ENCODE results near the gene CCDC87.

The CCDC87 gene

DNA sequence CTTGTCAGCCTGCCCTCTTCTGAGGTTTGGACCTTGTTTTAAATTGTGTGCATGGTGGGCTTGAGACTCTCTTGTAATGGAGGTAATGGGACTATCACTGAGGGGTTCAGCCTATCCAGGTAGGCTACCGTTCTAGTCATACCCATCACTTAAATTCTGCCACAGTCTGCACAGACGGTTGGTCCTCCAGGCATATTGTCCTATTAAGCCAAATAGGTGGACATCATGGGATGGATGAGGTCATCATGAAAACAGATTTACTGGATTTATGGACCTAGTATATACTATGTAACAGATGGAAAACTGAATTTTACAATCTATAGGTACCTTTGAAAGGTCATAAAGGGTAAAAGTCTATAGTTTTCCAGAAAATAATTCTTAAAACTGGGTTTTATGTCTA is 36.5 kb upstream of the CCDC87 start:
- Histone ChIP-seq H3K4me3 (ENCODE audit: low read length) (no peak overlapping the region), H3K36me3 (ENCODE audit: insufficient read depth, low read depth, low read length) (peaks cover 95% of the 10 kb centered on the region), H3K4me1 (ENCODE audit: insufficient read depth, low read length) (no peaks in the 10 kb centered on the region), H3K27me3 (ENCODE audit: insufficient read depth, low read length) (no peaks in the 10 kb centered on the region), H3K9me3 (ENCODE audit: insufficient read depth, low read depth, low read length) (no peaks in the 10 kb centered on the region), H3K9ac (ENCODE audit: low read depth, low read length) (no peak overlapping the region), H3K27ac (ENCODE audit: low read length) (no peak overlapping the region)

DNA sequence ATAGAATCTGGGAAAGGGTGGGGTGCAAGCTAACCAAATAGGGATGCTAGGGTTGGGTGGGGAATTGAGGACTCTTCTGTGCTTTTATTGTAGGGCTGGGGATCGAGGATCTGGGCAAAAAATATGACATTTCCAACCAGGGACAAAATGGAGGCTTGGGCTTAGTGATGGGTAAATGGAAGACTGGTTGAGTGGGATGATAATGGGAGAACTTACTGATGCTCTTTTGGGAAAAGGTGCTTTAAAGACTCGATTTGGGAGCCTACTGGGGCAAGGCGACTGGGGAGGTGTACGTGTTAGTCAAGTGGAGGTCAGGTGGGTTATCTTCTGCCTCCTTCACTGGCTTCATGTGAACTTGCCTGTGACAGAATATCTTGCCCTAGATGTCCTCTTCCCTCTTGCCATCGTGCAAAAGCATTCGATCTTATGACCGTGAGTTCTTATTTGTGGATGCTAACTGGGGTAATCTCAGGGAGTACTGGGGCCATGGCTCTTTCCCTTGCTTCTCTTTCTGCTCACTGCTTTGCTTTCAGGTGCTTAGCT is 35.3 kb upstream of the CCDC87 start:
- no peaks in the 10 kb centered on the region for H3K9me3 ChIP-seq (ENCODE audit: insufficient read depth, low read depth, low read length)
- no peaks in the 10 kb centered on the region for H3K27me3 ChIP-seq (ENCODE audit: insufficient read depth, low read length)
- H3K4me1 ChIP-seq (ENCODE audit: insufficient read depth, low read length), result no peaks in the 10 kb centered on the region
- no peak overlapping the region for H3K4me3 ChIP-seq (ENCODE audit: low read length)
- no peak overlapping the region for H3K27ac ChIP-seq (ENCODE audit: low read length)
- H3K9ac ChIP-seq (ENCODE audit: low read depth, low read length), result no peak overlapping the region
- H3K36me3 ChIP-seq (ENCODE audit: insufficient read depth, low read depth, low read length), result peaks cover 98% of the 10 kb centered on the region

DNA sequence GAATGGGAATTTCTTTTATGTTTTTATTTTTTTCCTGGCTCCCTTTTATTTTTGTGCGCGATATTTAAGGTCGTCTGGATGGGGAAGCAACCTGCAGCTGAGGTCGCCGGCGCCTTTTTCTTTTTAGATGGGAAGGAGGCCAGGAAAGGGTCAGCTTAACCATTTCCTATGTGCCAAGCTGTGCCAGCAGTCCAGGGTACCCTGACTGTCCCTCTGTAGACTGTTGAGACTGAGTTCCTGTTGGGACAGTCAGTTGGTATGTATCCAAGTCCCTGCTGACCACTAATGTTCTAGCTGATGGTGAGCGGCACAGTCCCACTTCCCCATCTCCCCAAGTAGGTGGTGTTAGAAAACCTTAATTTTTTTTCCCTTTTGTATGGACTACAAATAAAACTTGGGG is 34.1 kb upstream of the CCDC87 start:
- Histone ChIP-seq H3K9ac (ENCODE audit: low read depth, low read length) (no peak overlapping the region), H3K9me3 (ENCODE audit: insufficient read depth, low read depth, low read length) (no peaks in the 10 kb centered on the region), H3K4me3 (ENCODE audit: low read length) (no peak overlapping the region), H3K27me3 (ENCODE audit: insufficient read depth, low read length) (no peaks in the 10 kb centered on the region), H3K4me1 (ENCODE audit: insufficient read depth, low read length) (no peaks in the 10 kb centered on the region), H3K27ac (ENCODE audit: low read length) (no peak overlapping the region), H3K36me3 (ENCODE audit: insufficient read depth, low read depth, low read length) (peaks cover 99% of the 10 kb centered on the region)

DNA sequence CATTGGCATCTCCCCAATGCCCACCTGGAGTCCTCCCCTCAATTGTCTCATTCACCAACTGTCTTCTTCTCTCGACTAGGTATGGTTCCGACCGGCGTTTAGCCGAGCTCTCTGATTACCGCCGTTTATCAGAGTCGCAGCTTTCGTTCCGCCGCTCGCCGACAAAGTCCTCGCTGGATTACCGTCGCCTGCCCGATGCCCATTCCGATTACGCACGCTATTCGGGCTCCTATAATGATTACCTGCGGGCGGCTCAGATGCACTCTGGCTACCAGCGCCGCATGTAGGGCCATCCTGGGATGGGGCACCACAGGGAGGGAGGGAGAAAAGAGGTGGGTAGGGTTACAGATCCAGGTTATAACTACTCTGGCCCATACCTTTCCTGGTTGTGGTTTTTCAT is 33.5 kb upstream of the CCDC87 start:
- no peak overlapping the region for H3K4me3 ChIP-seq (ENCODE audit: low read length)
- no peaks in the 10 kb centered on the region for H3K9me3 ChIP-seq (ENCODE audit: insufficient read depth, low read depth, low read length)
- H3K36me3 ChIP-seq (ENCODE audit: insufficient read depth, low read depth, low read length), result peaks cover 99% of the 10 kb centered on the region
- no peaks in the 10 kb centered on the region for H3K4me1 ChIP-seq (ENCODE audit: insufficient read depth, low read length)
- H3K27ac ChIP-seq (ENCODE audit: low read length), result no peak overlapping the region
- no peaks in the 10 kb centered on the region for H3K27me3 ChIP-seq (ENCODE audit: insufficient read depth, low read length)
- H3K9ac ChIP-seq (ENCODE audit: low read depth, low read length), result no peak overlapping the region

DNA sequence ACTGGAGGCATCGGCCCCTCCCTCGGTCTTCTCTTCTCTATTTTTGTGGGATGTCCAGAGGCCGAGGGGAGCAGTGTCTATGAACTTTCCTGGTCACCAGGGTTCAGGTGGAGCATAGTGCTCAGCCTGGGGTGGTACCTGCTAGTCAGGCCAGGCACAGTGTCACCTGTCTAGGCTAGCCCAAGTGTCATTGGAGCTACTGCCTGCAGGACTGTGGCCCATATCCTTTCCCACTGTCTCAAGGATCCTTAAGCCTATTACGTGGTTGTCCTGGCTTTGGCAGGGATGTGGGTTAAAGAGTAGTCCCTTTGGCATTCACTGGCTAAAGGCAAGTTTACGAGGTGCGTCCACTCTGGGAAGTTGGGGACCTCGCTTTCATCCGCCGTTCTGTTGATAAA is 32.9 kb upstream of the CCDC87 start:
- H3K36me3 ChIP-seq (ENCODE audit: insufficient read depth, low read depth, low read length), result peaks cover 98% of the 10 kb centered on the region
- no peak overlapping the region for H3K9ac ChIP-seq (ENCODE audit: low read depth, low read length)
- no peaks in the 10 kb centered on the region for H3K27me3 ChIP-seq (ENCODE audit: insufficient read depth, low read length)
- H3K4me3 ChIP-seq (ENCODE audit: low read length), result no peak overlapping the region
- no peak overlapping the region for H3K27ac ChIP-seq (ENCODE audit: low read length)
- peaks cover 5% of the 10 kb centered on the region; the same call in 1 of the 2 replicates for H3K4me1 ChIP-seq (ENCODE audit: insufficient read depth, low read length)
- no peaks in the 10 kb centered on the region for H3K9me3 ChIP-seq (ENCODE audit: insufficient read depth, low read depth, low read length)

DNA sequence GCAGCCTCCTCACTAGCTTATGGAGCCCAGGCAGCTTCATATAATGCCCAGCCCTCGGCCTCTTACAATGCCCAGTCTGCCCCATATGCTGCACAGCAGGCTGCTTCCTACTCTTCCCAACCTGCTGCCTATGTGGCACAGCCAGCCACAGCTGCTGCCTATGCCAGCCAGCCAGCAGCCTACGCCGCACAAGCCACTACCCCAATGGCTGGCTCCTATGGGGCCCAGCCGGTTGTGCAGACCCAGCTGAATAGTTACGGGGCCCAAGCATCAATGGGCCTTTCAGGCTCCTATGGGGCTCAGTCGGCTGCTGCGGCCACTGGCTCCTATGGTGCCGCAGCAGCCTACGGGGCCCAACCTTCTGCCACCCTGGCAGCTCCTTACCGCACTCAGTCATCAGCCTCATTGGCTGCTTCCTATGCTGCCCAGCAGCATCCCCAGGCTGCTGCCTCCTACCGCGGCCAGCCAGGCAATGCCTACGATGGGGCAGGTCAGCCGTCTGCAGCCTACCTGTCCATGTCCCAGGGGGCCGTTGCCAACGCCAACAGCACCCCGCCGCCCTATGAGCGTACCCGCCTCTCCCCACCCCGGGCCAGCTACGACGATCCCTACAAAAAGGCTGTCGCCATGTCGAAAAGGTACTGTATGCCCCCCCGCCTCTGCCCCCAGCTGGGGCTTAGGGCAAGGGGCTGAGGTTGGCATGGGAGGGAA is 32.3 kb upstream of the CCDC87 start:
- Histone ChIP-seq H3K9me3 (ENCODE audit: insufficient read depth, low read depth, low read length) (no peaks in the 10 kb centered on the region), H3K27me3 (ENCODE audit: insufficient read depth, low read length) (no peaks in the 10 kb centered on the region), H3K27ac (ENCODE audit: low read length) (no peak overlapping the region), H3K4me1 (ENCODE audit: insufficient read depth, low read length) (peaks cover 8% of the 10 kb centered on the region; the same call in 1 of the 2 replicates), H3K36me3 (ENCODE audit: insufficient read depth, low read depth, low read length) (peaks cover 97% of the 10 kb centered on the region), H3K9ac (ENCODE audit: low read depth, low read length) (no peak overlapping the region), H3K4me3 (ENCODE audit: low read length) (no peak overlapping the region)

DNA sequence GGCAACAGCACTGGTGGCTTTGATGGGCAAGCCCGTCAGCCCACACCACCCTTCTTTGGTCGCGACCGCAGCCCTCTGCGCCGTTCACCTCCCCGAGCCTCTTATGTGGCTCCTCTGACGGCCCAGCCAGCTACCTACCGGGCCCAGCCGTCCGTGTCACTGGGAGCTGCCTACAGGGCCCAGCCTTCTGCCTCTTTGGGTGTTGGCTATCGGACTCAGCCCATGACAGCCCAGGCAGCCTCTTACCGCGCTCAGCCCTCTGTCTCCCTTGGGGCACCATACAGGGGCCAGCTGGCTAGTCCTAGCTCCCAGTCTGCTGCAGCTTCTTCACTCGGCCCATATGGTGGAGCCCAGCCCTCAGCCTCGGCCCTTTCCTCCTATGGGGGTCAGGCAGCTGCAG is 31.6 kb upstream of the CCDC87 start:
- no peak overlapping the region for H3K27ac ChIP-seq (ENCODE audit: low read length)
- peaks cover 8% of the 10 kb centered on the region; the same call in 1 of the 2 replicates for H3K4me1 ChIP-seq (ENCODE audit: insufficient read depth, low read length)
- no peak overlapping the region for H3K9ac ChIP-seq (ENCODE audit: low read depth, low read length)
- H3K27me3 ChIP-seq (ENCODE audit: insufficient read depth, low read length), result no peaks in the 10 kb centered on the region
- peaks cover 94% of the 10 kb centered on the region for H3K36me3 ChIP-seq (ENCODE audit: insufficient read depth, low read depth, low read length)
- H3K4me3 ChIP-seq (ENCODE audit: low read length), result no peak overlapping the region
- H3K9me3 ChIP-seq (ENCODE audit: insufficient read depth, low read depth, low read length), result no peaks in the 10 kb centered on the region

DNA sequence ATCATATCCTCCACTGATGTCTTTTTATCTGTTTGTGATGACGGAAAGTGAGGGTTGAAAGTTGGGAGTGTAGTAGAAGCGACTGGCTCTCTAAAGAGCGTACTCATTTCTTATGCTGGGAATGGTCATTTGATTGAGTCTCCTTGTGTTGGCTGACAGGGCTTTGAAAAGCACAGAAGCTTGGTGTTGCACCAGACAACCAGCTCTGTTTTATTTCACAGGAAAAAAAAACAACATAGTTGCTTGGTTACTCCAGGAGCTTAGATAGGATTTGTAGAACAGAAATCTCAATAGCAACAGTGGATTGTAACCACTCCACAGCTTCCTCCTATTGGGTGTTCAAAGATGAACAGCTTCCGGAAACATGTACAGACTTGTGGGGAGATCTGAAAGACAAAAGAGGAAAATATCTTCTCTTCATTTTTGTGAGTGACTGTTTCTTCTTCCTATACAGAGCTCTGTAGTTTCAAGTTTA is 26.3 kb upstream of the CCDC87 start:
- Histone ChIP-seq H3K4me1 (ENCODE audit: insufficient read depth, low read length) (peaks cover 22% of the 10 kb centered on the region), H3K27me3 (ENCODE audit: insufficient read depth, low read length) (no peaks in the 10 kb centered on the region), H3K27ac (ENCODE audit: low read length) (no peak overlapping the region), H3K36me3 (ENCODE audit: insufficient read depth, low read depth, low read length) (peaks cover 63% of the 10 kb centered on the region), H3K9ac (ENCODE audit: low read depth, low read length) (peak overlapping the region; percentile 99; the same call in 1 of the 2 replicates), H3K4me3 (ENCODE audit: low read length) (peak overlapping the region; percentile 98), H3K9me3 (ENCODE audit: insufficient read depth, low read depth, low read length) (no peaks in the 10 kb centered on the region)

DNA sequence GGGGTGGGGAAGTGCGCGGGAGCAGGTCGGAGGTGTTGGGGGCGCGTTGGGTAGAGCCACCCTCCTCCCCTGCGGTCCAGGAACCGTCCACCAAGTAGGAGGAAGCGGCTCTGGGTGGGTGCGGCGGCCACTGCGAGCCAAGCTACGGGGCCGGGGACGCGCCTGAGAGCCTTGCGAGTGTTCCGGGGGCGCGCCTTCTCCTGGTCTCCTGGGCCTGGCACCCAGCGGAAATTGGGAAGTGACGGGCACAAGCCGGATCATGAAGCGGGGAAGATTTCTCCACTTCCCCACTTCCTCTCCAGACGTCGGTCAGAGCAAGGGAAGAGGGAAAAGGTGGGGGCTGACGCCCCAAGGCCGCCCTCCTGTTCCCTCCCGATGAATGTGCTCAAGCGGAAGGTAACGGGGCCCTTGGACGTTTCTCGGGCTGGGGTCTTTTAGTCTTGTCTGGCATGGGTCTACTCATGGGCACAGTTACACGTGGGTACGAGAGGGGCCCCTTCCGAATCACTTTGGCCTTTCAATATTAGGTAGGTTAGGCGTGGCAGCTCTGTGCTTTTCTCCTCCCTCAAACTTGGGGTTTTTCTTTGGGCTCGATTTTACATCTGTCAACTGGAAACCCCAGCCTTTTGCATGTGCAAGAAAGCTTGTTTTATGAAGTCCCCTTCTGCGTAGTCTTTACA is 24.4 kb upstream of the CCDC87 start:
- Histone ChIP-seq H3K9ac (ENCODE audit: low read depth, low read length) (peak overlapping the region; percentile 99), H3K4me1 (ENCODE audit: insufficient read depth, low read length) (peaks cover 22% of the 10 kb centered on the region), H3K4me3 (ENCODE audit: low read length) (peak overlapping the region; percentile 98), H3K27me3 (ENCODE audit: insufficient read depth, low read length) (no peaks in the 10 kb centered on the region), H3K9me3 (ENCODE audit: insufficient read depth, low read depth, low read length) (no peaks in the 10 kb centered on the region), H3K27ac (ENCODE audit: low read length) (peak overlapping the region; percentile 94), H3K36me3 (ENCODE audit: insufficient read depth, low read depth, low read length) (peaks cover 44% of the 10 kb centered on the region)

DNA sequence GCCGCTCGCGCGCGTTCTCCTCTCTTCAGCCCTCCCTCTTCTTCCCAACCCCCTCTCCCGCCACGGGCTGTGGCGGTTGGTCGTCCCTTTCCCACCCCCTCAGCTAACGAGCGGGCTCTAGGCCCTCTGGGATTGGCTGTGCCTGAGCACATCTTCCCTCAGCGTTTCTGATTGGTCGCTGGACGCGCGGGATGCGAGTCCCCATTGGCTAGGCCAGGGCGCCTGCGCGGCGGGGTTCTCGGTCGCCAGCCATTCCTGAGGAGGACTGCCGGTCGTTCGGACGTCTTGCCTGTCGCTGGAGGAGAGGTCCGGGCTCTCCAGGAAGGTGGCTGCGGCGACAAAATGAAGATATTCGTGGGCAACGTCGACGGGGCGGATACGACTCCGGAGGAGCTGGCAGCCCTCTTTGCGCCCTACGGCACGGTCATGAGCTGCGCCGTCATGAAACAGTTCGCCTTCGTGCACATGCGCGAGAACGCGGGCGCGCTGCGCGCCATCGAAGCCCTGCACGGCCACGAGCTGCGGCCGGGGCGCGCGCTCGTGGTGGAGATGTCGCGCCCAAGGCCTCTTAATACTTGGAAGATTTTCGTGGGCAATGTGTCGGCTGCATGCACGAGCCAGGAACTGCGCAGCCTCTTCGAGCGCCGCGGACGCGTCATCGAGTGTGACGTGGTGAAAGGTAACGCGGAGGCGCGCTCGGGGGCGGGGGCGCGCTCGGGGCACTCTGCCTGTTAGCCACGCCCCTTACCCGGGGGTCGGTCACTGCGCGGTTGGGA is 23.7 kb upstream of the CCDC87 start, which contains the start of gene RBM14:
Gene RBM14, plus strand, starts transcription at position 252 of the 776 bp plus-strand sequence. Its CDS starts 91 bp downstream, at position 343.
- no peaks in the 10 kb centered on the region for H3K27me3 ChIP-seq (ENCODE audit: insufficient read depth, low read length)
- peaks cover 38% of the 10 kb centered on the region for H3K36me3 ChIP-seq (ENCODE audit: insufficient read depth, low read depth, low read length)
- H3K9ac ChIP-seq (ENCODE audit: low read depth, low read length), result peak within 1 kb of the TSS; percentile 99
- H3K4me1 ChIP-seq (ENCODE audit: insufficient read depth, low read length), result peaks cover 22% of the 10 kb centered on the region
- no peaks in the 10 kb centered on the region for H3K9me3 ChIP-seq (ENCODE audit: insufficient read depth, low read depth, low read length)
- peak within 1 kb of the TSS; percentile 94 for H3K27ac ChIP-seq (ENCODE audit: low read length)
- peak within 1 kb of the TSS; percentile 98 for H3K4me3 ChIP-seq (ENCODE audit: low read length)

DNA sequence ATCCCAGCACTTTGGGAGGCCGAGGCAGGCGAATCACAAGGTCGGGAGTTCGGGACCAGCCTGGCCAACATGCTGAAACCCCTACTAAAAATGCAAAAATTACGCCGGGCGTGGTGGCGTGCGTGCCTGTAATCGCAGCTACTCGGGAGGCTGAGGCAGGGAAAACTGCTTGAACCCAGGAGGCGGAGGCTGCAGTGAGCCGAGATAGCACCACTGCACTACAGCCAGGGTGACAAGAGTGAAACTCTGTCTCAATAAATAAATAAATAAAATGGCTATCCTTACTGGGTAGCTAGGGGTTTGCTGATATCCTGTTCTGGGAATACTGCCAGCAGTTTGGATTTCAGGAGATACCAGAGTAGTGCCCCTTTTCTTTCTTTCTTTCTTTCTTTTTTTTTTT is 21.2 kb upstream of the CCDC87 start:
- peaks cover 19% of the 10 kb centered on the region for H3K36me3 ChIP-seq (ENCODE audit: insufficient read depth, low read depth, low read length)
- peaks cover 12% of the 10 kb centered on the region for H3K4me1 ChIP-seq (ENCODE audit: insufficient read depth, low read length)
- H3K4me3 ChIP-seq (ENCODE audit: low read length), result no peak overlapping the region

More for the DNA sequence above, 21.2 kb upstream of the CCDC87 start:
- no peak overlapping the region for H3K27ac ChIP-seq (ENCODE audit: low read length)
- no peaks in the 10 kb centered on the region for H3K27me3 ChIP-seq (ENCODE audit: insufficient read depth, low read length)
- no peak overlapping the region for H3K9ac ChIP-seq (ENCODE audit: low read depth, low read length)
- H3K9me3 ChIP-seq (ENCODE audit: insufficient read depth, low read depth, low read length), result no peaks in the 10 kb centered on the region
